ENCODE data around the gene SEC22C.

Gene SEC22C

GRCh38 chr3:42552830-42553229, 28.9 kb downstream of the SEC22C start:
- no peak for DNase-seq (ENCODE audit: low read depth, low spot score)
- POLR2A ChIA-PET, result no interaction called here
- CTCF ChIA-PET, result interaction anchor here (2.8 to 8.7 kb wide), 4 partner anchors 12 to 323 kb away, joined by 10 to 107 read pairs (median 22); no protein-coding TSS in a partner anchor
- H3K4me3 ChIP-seq (ENCODE audit: low read depth, low read length), result no peak overlapping the region
- no peak for TF ChIP-seq CTCF (IDR thresholded peaks at IDR 0.05; ENCODE audit: insufficient read depth, low read length, missing control alignments)

- CTCF ChIA-PET, result interaction anchor here (0.8 to 8.7 kb wide), 9 partner anchors 10 to 321 kb away, joined by 3 to 107 read pairs (median 8); partner anchors contain the start of gene SEC22C
- TF ChIP-seq CTCF (IDR thresholded peaks at IDR 0.05; ENCODE audit: insufficient read depth, low read length, missing control alignments), result no peak
- POLR2A ChIA-PET, result no interaction called here
- no peak overlapping the region for H3K4me3 ChIP-seq (ENCODE audit: low read depth, low read length)
- no peak for DNase-seq (ENCODE audit: low read depth, low spot score)
These were observed 31.5 kb downstream of the SEC22C start for GRCh38 chr3:42550250-42550649.

- ChIA-PET POLR2A (no interaction called here), CTCF (interaction anchor here (0.8 to 8.7 kb wide), 10 partner anchors 10 to 319 kb away, joined by 3 to 107 read pairs (median 10); partner anchors contain the start of gene SEC22C)
- TF ChIP-seq CTCF (IDR thresholded peaks at IDR 0.05; ENCODE audit: insufficient read depth, low read length, missing control alignments), result no peak
- no peak overlapping the region for H3K4me3 ChIP-seq (ENCODE audit: low read depth, low read length)
- DNase-seq (ENCODE audit: low read depth, low spot score), result no peak
These were observed 32.6 kb downstream of the SEC22C start for GRCh38 chr3:42549131-42549530.

GRCh38 chr3:42547401-42547945, 34.3 kb downstream of the SEC22C start:
- TF ChIP-seq CTCF (IDR thresholded peaks at IDR 0.05; ENCODE audit: insufficient read depth, low read length, missing control alignments), result peak; percentile 96
- no peak overlapping the region for H3K4me3 ChIP-seq (ENCODE audit: low read depth, low read length)
- ChIA-PET POLR2A (no interaction called here), CTCF (interaction anchor here (0.7 to 8.7 kb wide), 24 partner anchors 9 to 652 kb away, joined by 3 to 107 read pairs (median 4); partner anchors contain the start of gene SEC22C)
- DNase-seq (ENCODE audit: low read depth, low spot score), result no peak

GRCh38 chr3:42546691-42547213, 35.0 kb downstream of the SEC22C start:
- no peak for DNase-seq (ENCODE audit: low read depth, low spot score)
- no peak for TF ChIP-seq CTCF (IDR thresholded peaks at IDR 0.05; ENCODE audit: insufficient read depth, low read length, missing control alignments)
- no peak overlapping the region for H3K4me3 ChIP-seq (ENCODE audit: low read depth, low read length)
- ChIA-PET POLR2A (no interaction called here), CTCF (interaction anchor here (0.7 to 8.7 kb wide), 25 partner anchors 9 to 651 kb away, joined by 3 to 107 read pairs (median 5); partner anchors contain the start of gene SEC22C)

GRCh38 chr3:42545284-42545900, 36.4 kb downstream of the SEC22C start:
- POLR2A ChIA-PET, result no interaction called here
- no peak overlapping the region for H3K4me3 ChIP-seq (ENCODE audit: low read depth, low read length)
- DNase-seq (ENCODE audit: low read depth, low spot score), result no peak
- TF ChIP-seq CTCF (IDR thresholded peaks at IDR 0.05; ENCODE audit: insufficient read depth, low read length, missing control alignments), result no peak
- CTCF ChIA-PET, result interaction anchor here (0.6 to 8.7 kb wide), 8 partner anchors 9 to 316 kb away, joined by 3 to 107 read pairs (median 17); no protein-coding TSS in a partner anchor
